Esophagus (tissue), 2 donors: ENCODE measurements around the gene OR1A1. TPM values are rescaled to one million over a fixed set of nuclear protein-coding genes. Genes with fewer than 3 reads are reported as not detected.

Source experiments
- polyA plus RNA-seq, 2 donors: library from polyadenylated mRNA; stranded (reverse); fragments of 200-250 nt; gene quantifications; one replicate each; pipeline ENCODE4 v1.2.3, GENCODE V29; 2013
- donor health status: healthy with polysubstance abuse.
- donor health status: Bipolar disorder and iron deficiency.

OR1A1 gene
- polyA plus RNA-seq, 2 donors: not detected

Other genes starting within 250 kb of the OR1A1 start
- not detected for gene OR1D5, start 144.1 kb upstream of the OR1A1 start, polyA plus RNA-seq
- gene OR1D2, start 103.2 kb upstream of the OR1A1 start, polyA plus RNA-seq: not detected
- gene OR1G1, start 80.1 kb upstream of the OR1A1 start, polyA plus RNA-seq: not detected
- not detected for gene OR1A2, start 10.1 kb upstream of the OR1A1 start, polyA plus RNA-seq
- not detected for gene OR3A1, start 90.7 kb downstream of the OR1A1 start, polyA plus RNA-seq
- gene OR3A2, start 178.6 kb downstream of the OR1A1 start, polyA plus RNA-seq: not detected
- gene OR1E1, start 190.7 kb downstream of the OR1A1 start, polyA plus RNA-seq: not detected
- gene OR3A3, start 203.7 kb downstream of the OR1A1 start, polyA plus RNA-seq: not detected
- gene OR1E2, start 226.2 kb downstream of the OR1A1 start, polyA plus RNA-seq: not detected